GM15510 (cell line): ENCODE results near the gene SIX1.

Experiments used
- POLR2A ChIP-seq: IDR thresholded peaks from 3 replicates; pipeline ENCODE4 v1.6.1; 2011; ENCODE audit warnings: borderline replicate concordance; ENCODE audit not compliant: insufficient read length; ENCODE audit errors: extremely low read depth

SIX1 gene

GRCh38 chr14:60650373-60650961, 1.2 kb upstream of the SIX1 start:
- no peak for TF ChIP-seq POLR2A

GRCh38 chr14:60649875-60650372, 647 bp upstream of the SIX1 start:
- no peak for TF ChIP-seq POLR2A

- no peak for TF ChIP-seq POLR2A
Observed at GRCh38 chr14:60648249-60648933, 886 bp downstream of the SIX1 start.

GRCh38 chr14:60647837-60648248, 1.4 kb downstream of the SIX1 start:
- TF ChIP-seq POLR2A: no peak

- no peak for TF ChIP-seq POLR2A
Observed at GRCh38 chr14:60647081-60647836, 2.0 kb downstream of the SIX1 start.

GRCh38 chr14:60646226-60646818, 3.0 kb downstream of the SIX1 start:
- TF ChIP-seq POLR2A: no peak

- no peak for TF ChIP-seq POLR2A
Observed at GRCh38 chr14:60645126-60645741, 4.0 kb downstream of the SIX1 start.

GRCh38 chr14:60644666-60645065, 4.6 kb downstream of the SIX1 start:
- TF ChIP-seq POLR2A: no peak

GRCh38 chr14:60643463-60644314, 5.6 kb downstream of the SIX1 start:
- TF ChIP-seq POLR2A: no peak

- no peak for TF ChIP-seq POLR2A
Observed at GRCh38 chr14:60643141-60643462, 6.2 kb downstream of the SIX1 start.

- no peak for TF ChIP-seq POLR2A
Observed at GRCh38 chr14:60642270-60643140, 6.8 kb downstream of the SIX1 start.

- no peak for TF ChIP-seq POLR2A
Observed at GRCh38 chr14:60641742-60642269, 7.5 kb downstream of the SIX1 start.
